IPS-18a (cell line): Measurements from ENCODE around the gene CTSL.
"Not testable (repeated sequence)": the region's sequence is repeated elsewhere in the genome, so short reads cannot be mapped to it uniquely, and the experiment has no call there.

Experiments used
- H3K27ac ChIP-seq: one replicate; pipeline ENCODE4 v1.5.1; 2013; ENCODE audit warnings: low read length
- H3K27me3 ChIP-seq: one replicate; pipeline ENCODE4 v1.6.1; 2013; ENCODE audit warnings: mild to moderate bottlenecking, low read length; ENCODE audit not compliant: control insufficient read depth, insufficient read depth
- H3K36me3 ChIP-seq: one replicate; pipeline ENCODE4 v1.6.1; 2013; ENCODE audit warnings: low read depth, low read length; ENCODE audit not compliant: control insufficient read depth
- H3K4me1 ChIP-seq: one replicate; pipeline ENCODE4 v1.6.1; 2013; ENCODE audit warnings: low read depth, low read length; ENCODE audit not compliant: control insufficient read depth
- H3K4me3 ChIP-seq: one replicate; pipeline ENCODE4 v1.5.1; 2013; ENCODE audit warnings: low read length
- H3K9ac ChIP-seq: one replicate; pipeline ENCODE4 v1.6.1; 2013; ENCODE audit warnings: mild to moderate bottlenecking, low read length, moderate library complexity
- H3K9me3 ChIP-seq: one replicate; pipeline ENCODE4 v1.6.1; 2013; ENCODE audit warnings: low read depth, low read length; ENCODE audit not compliant: control insufficient read depth

The CTSL gene

GRCh38 chr9:87731321-87731720 is 5.4 kb downstream of the CTSL start:
- no peaks in the 10 kb centered on the region for H3K9me3 ChIP-seq
- no peak overlapping the region for H3K9ac ChIP-seq
- no peaks in the 10 kb centered on the region for H3K4me1 ChIP-seq
- H3K27ac ChIP-seq = no peak overlapping the region
- H3K4me3 ChIP-seq = no peak overlapping the region
- no peaks in the 10 kb centered on the region for H3K27me3 ChIP-seq
- H3K36me3 ChIP-seq = peaks cover 11% of the 10 kb centered on the region

DNA sequence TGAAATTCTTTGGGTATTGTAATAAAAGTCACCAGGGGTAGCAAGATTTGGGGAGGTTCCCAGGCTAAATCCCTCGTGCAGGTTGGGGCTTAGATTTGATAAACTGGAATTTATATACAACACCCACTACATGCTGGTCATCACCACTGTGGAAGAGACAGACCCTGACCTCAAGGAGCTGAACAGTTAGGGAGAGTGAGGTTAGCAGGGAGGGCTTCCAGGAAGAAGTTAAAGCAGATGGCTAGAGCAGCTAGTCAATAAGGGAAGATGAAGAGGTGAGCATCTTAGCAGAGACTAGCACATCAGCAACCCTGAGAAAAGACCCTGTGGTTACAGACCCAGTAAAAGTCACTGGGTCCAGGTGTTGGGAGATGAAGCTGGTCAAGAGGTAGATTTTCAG is 6.4 kb downstream of the CTSL start:
- no peak overlapping the region for H3K27ac ChIP-seq
- no peak overlapping the region for H3K4me3 ChIP-seq
- H3K9ac ChIP-seq = no peak overlapping the region
- peaks cover 11% of the 10 kb centered on the region for H3K36me3 ChIP-seq
- no peaks in the 10 kb centered on the region for H3K27me3 ChIP-seq
- no peaks in the 10 kb centered on the region for H3K9me3 ChIP-seq
- H3K4me1 ChIP-seq = no peaks in the 10 kb centered on the region

GRCh38 chr9:87732756-87733155 is 6.8 kb downstream of the CTSL start:
- H3K4me1 ChIP-seq = no peaks in the 10 kb centered on the region
- peaks cover 8% of the 10 kb centered on the region for H3K36me3 ChIP-seq
- no peaks in the 10 kb centered on the region for H3K27me3 ChIP-seq
- H3K9me3 ChIP-seq = no peaks in the 10 kb centered on the region
- H3K4me3 ChIP-seq = no peak overlapping the region
- H3K9ac ChIP-seq = no peak overlapping the region
- no peak overlapping the region for H3K27ac ChIP-seq

DNA sequence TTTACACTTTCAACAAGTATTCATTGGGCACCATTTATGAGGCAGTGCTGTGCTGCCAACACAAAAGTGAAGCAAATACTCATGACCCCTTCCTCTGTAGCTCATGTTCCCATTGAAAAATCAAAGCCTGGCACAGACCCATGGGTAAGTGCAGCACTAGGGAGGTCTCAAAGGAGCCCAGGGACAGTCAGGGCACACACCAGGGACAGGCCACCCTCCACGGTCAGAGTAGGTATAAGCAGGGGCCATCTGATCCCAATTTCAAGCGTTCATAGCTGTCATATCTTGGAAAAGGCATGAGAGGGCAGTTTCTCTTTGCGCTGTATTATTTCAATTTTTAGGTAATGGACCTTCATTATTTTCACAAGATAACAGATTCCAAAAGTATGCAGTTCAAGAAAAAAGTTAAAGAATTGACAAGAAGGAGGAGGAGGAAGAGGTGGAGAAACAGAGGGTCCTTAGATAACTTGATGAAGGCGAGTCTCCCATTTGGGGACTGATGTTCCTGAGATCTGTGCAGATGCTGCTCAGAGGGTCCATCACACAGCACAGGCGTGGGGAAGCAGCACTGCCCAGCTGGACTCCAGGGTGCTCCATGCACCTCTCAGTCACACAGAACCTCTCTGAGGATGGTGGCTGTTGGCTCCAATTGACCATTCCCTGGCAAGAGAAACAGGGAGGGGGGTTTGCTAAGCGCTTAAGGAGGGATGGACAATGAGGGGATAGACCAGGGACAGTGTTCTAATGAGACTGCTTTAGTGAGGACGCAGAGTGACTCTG is 7.5 kb downstream of the CTSL start:
- Histone ChIP-seq H3K9me3 (no peaks in the 10 kb centered on the region), H3K4me3 (no peak overlapping the region), H3K9ac (no peak overlapping the region), H3K27me3 (no peaks in the 10 kb centered on the region), H3K27ac (no peak overlapping the region), H3K36me3 (peaks cover 7% of the 10 kb centered on the region), H3K4me1 (no peaks in the 10 kb centered on the region)

GRCh38 chr9:87734106-87734505 is 8.2 kb downstream of the CTSL start:
- Histone ChIP-seq H3K27ac (no peak overlapping the region), H3K9ac (no peak overlapping the region), H3K36me3 (peaks cover 5% of the 10 kb centered on the region), H3K4me3 (no peak overlapping the region), H3K9me3 (no peaks in the 10 kb centered on the region), H3K4me1 (no peaks in the 10 kb centered on the region), H3K27me3 (no peaks in the 10 kb centered on the region)

DNA sequence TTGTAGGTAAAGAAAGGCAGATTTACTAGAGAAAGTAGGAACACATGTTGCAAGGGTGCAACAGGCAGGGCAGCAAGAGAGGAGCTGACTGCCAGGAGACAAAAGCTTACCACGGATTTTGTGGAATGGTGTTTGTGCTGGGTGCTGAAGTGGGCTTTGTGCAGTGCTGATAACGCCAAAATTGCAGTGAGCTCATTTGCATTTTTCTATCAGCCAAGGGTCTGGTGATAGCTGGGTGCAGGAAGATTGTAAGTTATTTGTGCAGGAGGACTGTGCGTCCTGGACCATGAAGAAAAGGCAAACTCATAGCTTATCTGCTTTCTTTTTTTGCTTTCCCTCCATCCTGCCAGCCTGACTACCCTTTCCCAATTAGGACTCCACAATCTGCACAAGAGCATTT is 13.6 kb downstream of the CTSL start:
- no peaks in the 10 kb centered on the region for H3K27me3 ChIP-seq
- no peaks in the 10 kb centered on the region for H3K9me3 ChIP-seq
- no peaks in the 10 kb centered on the region for H3K36me3 ChIP-seq
- H3K4me3 ChIP-seq = no peak overlapping the region
- no peaks in the 10 kb centered on the region for H3K4me1 ChIP-seq
- H3K27ac ChIP-seq = no peak overlapping the region
- H3K9ac ChIP-seq = no peak overlapping the region

DNA sequence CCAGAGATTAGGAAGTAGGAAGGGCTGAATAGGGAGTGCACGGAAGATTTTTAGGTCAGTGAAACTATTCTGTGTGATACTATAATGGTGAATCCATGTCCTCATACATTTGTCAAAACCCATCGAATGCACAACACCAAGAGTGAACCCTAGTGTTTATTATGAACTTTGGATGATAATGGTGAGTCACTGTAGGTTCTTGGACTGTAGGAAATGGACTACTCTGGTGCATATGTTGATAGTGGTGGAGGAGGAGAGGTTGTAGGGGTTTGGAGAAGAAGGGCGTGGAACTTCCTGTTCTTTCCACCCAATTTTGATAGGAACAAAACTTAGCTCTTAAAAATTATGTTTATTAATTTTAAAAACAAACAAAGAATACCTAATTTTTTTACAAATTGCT is 14.3 kb downstream of the CTSL start:
- Histone ChIP-seq H3K9me3 (no peaks in the 10 kb centered on the region), H3K27me3 (no peaks in the 10 kb centered on the region), H3K4me1 (no peaks in the 10 kb centered on the region), H3K4me3 (no peak overlapping the region), H3K9ac (no peak overlapping the region), H3K36me3 (no peaks in the 10 kb centered on the region), H3K27ac (no peak overlapping the region)

GRCh38 chr9:87741326-87741725 is 15.4 kb downstream of the CTSL start:
- no peak overlapping the region for H3K27ac ChIP-seq
- H3K36me3 ChIP-seq = no peaks in the 10 kb centered on the region
- H3K4me3 ChIP-seq = no peak overlapping the region

GRCh38 chr9:87741891-87742290 is 16.0 kb downstream of the CTSL start:
- H3K9me3 ChIP-seq = no peaks in the 10 kb centered on the region
- H3K4me3 ChIP-seq = no peak overlapping the region
- H3K27me3 ChIP-seq = no peaks in the 10 kb centered on the region
- no peak overlapping the region for H3K9ac ChIP-seq
- no peaks in the 10 kb centered on the region for H3K4me1 ChIP-seq
- H3K27ac ChIP-seq = no peak overlapping the region
- H3K36me3 ChIP-seq = no peaks in the 10 kb centered on the region

More at GRCh38 chr9:87741326-87741725, 15.4 kb downstream of the CTSL start:
- H3K27me3 ChIP-seq = no peaks in the 10 kb centered on the region
- H3K9ac ChIP-seq = no peak overlapping the region
- H3K4me1 ChIP-seq = no peaks in the 10 kb centered on the region
- H3K9me3 ChIP-seq = no peaks in the 10 kb centered on the region

- Histone ChIP-seq H3K36me3 (no peaks in the 10 kb centered on the region), H3K9ac (no peak overlapping the region), H3K27me3 (no peaks in the 10 kb centered on the region), H3K4me1 (peaks cover 7% of the 10 kb centered on the region), H3K9me3 (no peaks in the 10 kb centered on the region), H3K4me3 (no peak overlapping the region), H3K27ac (no peak overlapping the region)
These were observed 17.0 kb downstream of the CTSL start for GRCh38 chr9:87742813-87743428.

DNA sequence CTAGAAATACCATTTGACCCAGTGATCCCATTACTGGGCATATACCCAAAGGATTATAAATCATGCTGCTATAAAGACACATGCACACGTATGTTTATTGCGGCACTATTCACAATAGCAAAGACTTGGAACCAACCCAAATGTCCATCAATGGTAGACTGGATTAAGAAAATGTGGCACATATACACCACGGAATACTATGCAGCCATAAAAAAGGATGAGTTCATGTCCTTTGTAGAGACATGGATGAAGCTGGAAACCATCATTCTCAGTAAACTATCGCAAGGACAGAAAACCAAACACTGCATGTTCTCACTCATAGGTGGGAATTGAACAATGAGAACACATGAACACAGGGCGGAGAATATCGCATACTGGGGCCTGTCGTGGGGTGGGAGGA is 18.3 kb downstream of the CTSL start:
- H3K4me3 ChIP-seq, H3K9ac ChIP-seq, H3K9me3 ChIP-seq, H3K36me3 ChIP-seq, H3K27me3 ChIP-seq, H3K27ac ChIP-seq: not testable (repeated sequence)
- H3K4me1 ChIP-seq = peaks cover 14% of the 10 kb centered on the region

DNA sequence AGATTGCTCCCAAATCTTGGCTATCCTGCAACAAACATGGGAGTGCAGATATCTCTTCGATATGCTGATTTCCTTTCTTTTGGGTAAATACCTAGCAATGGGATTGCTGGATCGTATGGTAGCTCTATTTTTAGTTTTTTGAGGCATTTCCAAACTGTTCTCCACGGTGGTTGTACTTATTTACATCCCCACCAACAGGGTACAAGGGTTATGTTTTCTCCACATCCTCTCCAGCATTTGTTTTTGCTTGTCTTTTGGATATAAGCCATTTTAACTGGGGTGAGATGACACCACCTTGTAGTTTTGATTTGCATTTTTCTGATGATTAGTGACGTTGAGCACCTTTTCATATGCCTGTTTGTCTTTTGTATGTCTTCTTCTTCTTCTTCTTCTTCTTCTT is 20.3 kb downstream of the CTSL start:
- Histone ChIP-seq H3K9me3 (no peaks in the 10 kb centered on the region), H3K4me3 (no peak overlapping the region), H3K27ac (no peak overlapping the region), H3K36me3 (no peaks in the 10 kb centered on the region), H3K27me3 (no peaks in the 10 kb centered on the region), H3K9ac (no peak overlapping the region), H3K4me1 (peaks cover 14% of the 10 kb centered on the region)
